NOMO-1 treated with DMSO at 0.1 percent for 48 hours (cell line): Measurements from ENCODE around the gene SMAD5.
A peak's percentile ranks its signal among the peaks of the same experiment; 100 is the strongest.

Source experiments
- DNase-seq: peaks from one replicate; lab custom pipeline; 2025; ENCODE audit not compliant: unreplicated experiment; lab: John Stamatoyannopoulos, UW

Gene SMAD5

DNA sequence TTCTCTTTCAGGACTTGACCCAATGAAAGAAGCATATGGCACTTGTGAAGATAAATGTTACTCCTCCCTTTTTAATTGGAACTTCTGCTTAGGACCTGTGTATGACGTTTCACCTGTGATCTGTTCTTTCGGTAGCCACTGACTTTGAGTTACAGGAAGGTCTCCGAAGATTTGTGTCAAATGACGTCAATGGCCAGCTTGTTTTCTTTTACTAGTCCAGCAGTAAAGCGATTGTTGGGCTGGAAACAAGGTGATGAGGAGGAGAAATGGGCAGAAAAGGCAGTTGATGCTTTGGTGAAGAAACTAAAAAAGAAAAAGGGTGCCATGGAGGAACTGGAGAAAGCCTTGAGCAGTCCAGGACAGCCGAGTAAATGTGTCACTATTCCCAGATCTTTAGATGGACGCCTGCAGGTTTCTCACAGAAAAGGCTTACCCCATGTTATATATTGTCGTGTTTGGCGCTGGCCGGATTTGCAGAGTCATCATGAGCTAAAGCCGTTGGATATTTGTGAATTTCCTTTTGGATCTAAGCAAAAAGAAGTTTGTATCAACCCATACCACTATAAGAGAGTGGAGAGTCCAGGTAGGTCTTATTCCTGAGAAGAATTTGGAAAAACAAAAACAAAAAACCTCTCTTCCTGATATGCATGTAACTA is 21.1 kb downstream of the SMAD5 start:
- DNase-seq = no peak

DNA sequence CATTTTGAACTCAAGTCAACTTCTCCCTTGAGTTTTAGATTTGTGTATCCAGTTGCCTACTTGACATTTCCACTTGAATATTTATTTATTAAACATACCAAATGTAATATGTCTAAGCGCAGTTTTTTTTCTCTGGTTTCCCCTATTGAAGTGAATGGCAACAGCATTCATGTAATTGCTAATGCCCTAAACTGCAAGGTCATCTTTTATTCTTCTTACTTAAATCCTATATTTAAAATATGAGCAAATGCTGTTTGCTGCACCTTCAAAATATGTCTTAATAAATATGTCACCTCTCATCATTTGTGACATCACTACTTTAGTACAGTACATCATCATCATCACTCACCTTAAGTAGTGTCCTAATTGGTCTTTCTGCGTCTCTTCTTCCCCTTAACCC is 22.4 kb downstream of the SMAD5 start:
- no peak for DNase-seq

DNA sequence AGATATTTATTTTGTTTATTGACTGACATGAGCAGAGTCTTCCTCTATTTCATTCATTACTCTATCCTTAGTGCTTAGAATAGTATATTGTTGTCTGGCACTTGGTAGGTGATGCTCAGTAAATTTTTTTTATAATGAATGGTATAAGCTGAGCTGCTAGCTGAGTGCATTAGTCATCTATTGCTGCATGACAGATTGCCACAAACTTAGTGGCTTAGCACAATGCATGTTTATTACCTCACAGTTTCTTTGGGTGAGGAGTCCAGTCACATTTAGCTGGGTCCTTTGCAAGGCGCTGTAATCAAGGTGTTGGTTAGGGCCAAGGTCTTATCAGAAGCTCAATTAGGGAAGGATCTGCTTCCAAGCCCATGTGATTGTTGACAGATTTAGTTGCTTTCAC is 23.1 kb downstream of the SMAD5 start:
- no peak for DNase-seq

- no peak for DNase-seq
Observed at GRCh38 chr5:136157514-136157913, 24.9 kb downstream of the SMAD5 start.

- DNase-seq = no peak
Observed at GRCh38 chr5:136159457-136159856, 26.8 kb downstream of the SMAD5 start.

GRCh38 chr5:136162008-136162407 is 29.4 kb downstream of the SMAD5 start:
- no peak for DNase-seq

GRCh38 chr5:136164226-136164625 is 31.6 kb downstream of the SMAD5 start:
- DNase-seq = no peak

- DNase-seq = peak; percentile 36
Observed at GRCh38 chr5:136166909-136167308, 34.3 kb downstream of the SMAD5 start.

- DNase-seq = no peak
Observed at GRCh38 chr5:136169218-136169617, 36.6 kb downstream of the SMAD5 start.

GRCh38 chr5:136174021-136174659 is 41.5 kb downstream of the SMAD5 start:
- DNase-seq = peak; percentile 49

- no peak for DNase-seq
Observed at GRCh38 chr5:136182618-136183017, 50.0 kb downstream of the SMAD5 start.

- no peak for DNase-seq
Observed at GRCh38 chr5:136185974-136186665, 53.5 kb downstream of the SMAD5 start.

GRCh38 chr5:136186796-136187195 is 54.2 kb downstream of the SMAD5 start:
- no peak for DNase-seq

GRCh38 chr5:136188859-136189258 is 56.2 kb downstream of the SMAD5 start:
- DNase-seq = no peak

DNA sequence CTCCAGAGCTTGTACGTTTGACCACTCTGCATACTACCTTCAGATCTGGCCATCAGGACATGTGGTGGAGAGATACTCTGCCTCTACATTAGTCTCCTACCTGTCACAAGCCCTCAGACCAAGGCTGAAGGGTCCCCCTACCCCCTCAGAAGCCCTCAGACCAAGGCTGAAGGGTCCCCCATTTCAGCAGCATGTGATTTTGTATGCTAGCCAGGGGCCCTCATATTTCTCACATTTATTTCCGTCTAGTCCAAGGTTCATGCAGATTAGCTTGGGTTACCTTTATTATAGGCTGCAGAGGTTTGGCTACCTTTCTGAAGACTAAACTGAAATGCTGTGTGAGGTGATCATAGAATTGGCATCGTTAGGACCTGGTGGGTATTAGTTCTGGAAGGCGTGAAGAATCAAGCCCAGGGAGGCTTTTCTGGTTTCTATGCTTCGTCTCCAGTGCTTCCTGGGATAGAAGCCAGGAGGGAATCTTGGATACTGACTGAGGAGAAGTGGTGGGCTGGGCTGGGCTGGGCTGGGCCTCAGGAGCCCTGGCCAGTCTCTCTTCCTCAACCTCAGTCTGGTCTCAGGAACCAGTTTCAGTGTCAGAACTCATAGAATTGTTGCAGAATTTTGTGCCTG is 57.6 kb downstream of the SMAD5 start:
- no peak for DNase-seq

DNA sequence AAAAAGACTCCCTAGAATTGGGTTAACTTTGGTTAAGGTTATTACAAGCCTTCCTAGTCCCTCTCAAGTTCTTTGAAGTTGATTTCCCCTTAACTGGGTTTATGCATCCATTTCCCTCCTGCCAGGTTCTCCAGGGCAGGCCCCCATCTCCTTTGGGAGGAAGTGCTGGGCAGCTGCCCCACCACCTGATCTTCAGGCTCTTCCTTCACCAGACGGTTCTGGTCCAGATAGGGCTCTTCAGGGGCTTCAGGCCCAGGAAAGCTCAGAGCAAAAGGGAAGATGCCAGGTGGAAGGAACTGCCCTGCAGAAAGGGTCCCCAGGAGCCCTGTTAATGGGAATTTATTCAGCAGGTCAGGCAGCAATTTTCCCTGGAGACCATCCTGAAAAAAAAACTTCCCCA is 58.3 kb downstream of the SMAD5 start:
- DNase-seq = no peak

- DNase-seq = peak; percentile 14
Observed at GRCh38 chr5:136191304-136192014, 58.8 kb downstream of the SMAD5 start.

DNA sequence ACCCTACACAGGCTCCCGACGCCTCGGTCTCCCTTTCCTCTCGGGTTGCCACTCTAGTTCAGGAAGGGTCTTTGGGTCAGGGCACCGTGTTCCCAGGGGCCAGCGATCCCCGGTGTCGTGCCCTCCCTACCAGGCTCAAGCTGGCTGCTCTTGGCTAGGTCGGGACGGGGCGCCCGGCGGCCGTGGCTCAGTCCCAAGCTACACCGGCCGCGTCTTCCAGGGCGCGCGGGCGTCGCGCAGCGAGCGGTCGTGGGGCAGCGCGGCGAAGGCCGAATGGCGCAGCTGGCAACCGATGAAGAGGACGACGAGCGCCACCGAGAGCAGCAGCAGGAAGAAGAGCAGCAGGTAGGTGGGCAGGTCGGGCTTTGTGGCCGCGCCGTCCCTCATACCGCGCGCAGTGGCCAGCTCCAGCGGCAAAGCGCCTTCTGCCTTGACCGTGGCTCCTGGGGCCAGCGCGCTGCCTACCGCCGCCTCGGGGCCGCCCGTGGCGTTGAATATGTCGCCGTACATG is 59.4 kb downstream of the SMAD5 start:
- DNase-seq = no peak

DNA sequence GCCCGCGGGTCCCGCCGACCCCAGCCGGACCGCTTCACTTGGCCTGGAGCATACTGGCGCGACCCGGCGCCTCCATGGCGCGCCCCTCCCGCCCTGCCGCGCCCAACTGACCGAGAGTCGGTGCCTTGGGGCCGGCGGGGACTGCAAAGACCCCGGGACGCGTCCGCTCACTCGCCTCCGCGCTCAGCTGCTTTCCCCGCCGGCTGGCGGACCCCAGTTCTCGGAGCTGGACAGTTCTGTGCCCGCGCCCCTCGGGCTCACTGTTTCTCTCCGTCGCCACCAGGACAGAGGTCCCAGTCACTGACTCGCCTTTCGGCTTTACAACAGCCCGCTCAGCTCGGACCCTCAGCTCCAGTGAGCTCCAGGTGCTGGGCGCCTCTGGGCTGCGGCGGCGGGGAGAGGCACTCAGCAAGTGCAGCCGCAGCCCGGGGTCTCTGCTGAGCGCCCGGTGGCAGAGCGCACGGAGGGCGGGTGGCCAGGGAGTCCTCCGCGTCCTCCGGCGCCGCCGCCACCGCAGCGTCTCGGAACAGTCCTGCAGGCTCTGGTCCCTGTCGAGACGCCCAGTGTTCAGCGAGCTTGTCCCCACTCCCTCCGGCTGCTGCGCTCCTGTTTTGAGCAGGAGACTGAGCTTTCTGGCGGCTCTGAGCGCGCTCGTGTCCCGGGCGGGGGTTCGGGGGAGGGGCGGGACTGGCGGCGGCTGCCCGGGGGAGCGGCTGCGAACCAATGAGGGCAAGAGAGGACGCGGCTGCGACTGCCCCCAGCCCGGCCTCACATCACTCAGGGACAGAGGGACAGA is 60.1 kb downstream of the SMAD5 start, which contains the start of gene SMIM32:
Gene SMIM32 (minus strand): TSS at position 637 of the 796 bp plus-strand sequence. CDS start 638 bp downstream, outside the sequence.
- no peak for DNase-seq

DNA sequence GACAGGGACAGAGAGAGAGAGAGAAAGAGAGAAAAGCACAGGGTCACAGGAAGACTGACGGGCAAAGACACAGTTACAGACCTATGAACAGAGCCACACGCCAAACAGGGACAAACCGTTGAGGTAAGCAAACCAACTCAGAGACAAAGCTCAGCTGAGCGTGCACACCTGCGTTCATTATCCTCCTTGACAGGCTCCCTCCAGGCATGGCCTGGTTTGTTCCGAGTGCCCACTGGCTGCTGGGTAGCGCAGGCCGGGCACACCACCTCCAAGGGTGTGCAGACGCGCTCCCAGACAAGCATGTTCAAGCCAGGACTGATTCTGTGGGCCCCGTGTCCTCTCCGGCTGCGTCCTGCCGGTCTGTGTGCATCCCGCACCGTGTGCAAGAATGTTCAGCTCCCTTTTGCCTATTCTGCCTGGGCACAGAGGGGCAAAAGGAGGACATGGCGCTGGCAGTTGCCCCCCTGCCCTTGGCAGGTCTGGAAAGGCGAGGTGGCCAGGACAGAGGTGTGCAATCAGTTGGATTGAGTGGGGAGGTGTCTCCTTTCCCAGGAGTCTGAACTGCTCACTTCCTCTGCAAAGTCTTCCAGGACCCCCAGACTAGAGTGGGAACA is 60.8 kb downstream of the SMAD5 start:
- DNase-seq = no peak
